Stimulated activated CD8-positive, alpha-beta memory T cell treated with anti-CD3 and anti-CD28 coated beads, Interleukin-7, amount 100 ng/mL, for 48 hours (primary cell): ENCODE results near the gene LILRA1.
"Not testable (repeated sequence)": the region's sequence is repeated elsewhere in the genome, so short reads cannot be mapped to it uniquely, and the experiment has no call there.

Experiments used
- DNase-seq, 2 donors: peaks; one replicate each; pipeline ENCODE4 v3.0.0-alpha.2; 2020; ENCODE audit warnings: low read depth in 1 of 2; ENCODE audit errors: extremely low read depth in 1 of 2

The LILRA1 gene

GRCh38 chr19:54593445-54593844 is at the start of gene LILRA1:
TSS of gene LILRA1 (plus strand) at chr19:54593632. CDS start at chr19:54594245, 613 bp downstream.
- not testable (repeated sequence) for DNase-seq

- no peak for DNase-seq
Measured at GRCh38 chr19:54548806-54549205, 44.6 kb upstream of the LILRA1 start.

- no peak for DNase-seq
Measured at GRCh38 chr19:54549224-54549623, 44.2 kb upstream of the LILRA1 start.

GRCh38 chr19:54551293-54551692 is 42.1 kb upstream of the LILRA1 start:
- no peak for DNase-seq

- no peak for DNase-seq
Measured at GRCh38 chr19:54551950-54552912, 41.2 kb upstream of the LILRA1 start.

- DNase-seq, result no peak
Measured at GRCh38 chr19:54552913-54553310, 40.5 kb upstream of the LILRA1 start.

- no peak for DNase-seq
Measured at GRCh38 chr19:54554006-54554405, 39.4 kb upstream of the LILRA1 start.

GRCh38 chr19:54554896-54555295 is 38.5 kb upstream of the LILRA1 start:
- no peak for DNase-seq

GRCh38 chr19:54556194-54556593 is 37.2 kb upstream of the LILRA1 start:
- DNase-seq, result no peak

- DNase-seq, result no peak
Measured at GRCh38 chr19:54558339-54558738, 35.1 kb upstream of the LILRA1 start.

GRCh38 chr19:54560881-54561385 is 32.5 kb upstream of the LILRA1 start:
- no peak for DNase-seq

- no peak for DNase-seq
Measured at GRCh38 chr19:54561840-54562239, 31.6 kb upstream of the LILRA1 start.

GRCh38 chr19:54563206-54563605 is 30.2 kb upstream of the LILRA1 start:
- not testable (repeated sequence) for DNase-seq

- no peak for DNase-seq
Measured at GRCh38 chr19:54570316-54570715, 23.1 kb upstream of the LILRA1 start.

GRCh38 chr19:54571715-54572615 is 21.5 kb upstream of the LILRA1 start:
- DNase-seq, result not testable (repeated sequence)

GRCh38 chr19:54572696-54573311 is 20.6 kb upstream of the LILRA1 start:
- no peak for DNase-seq

GRCh38 chr19:54573330-54573872 is 20.0 kb upstream of the LILRA1 start, which contains the start of gene LILRA2:
TSS of gene LILRA2 (plus strand) at chr19:54573790. CDS start at chr19:54573879, 89 bp downstream.
- no peak for DNase-seq

GRCh38 chr19:54574051-54574450 is 19.4 kb upstream of the LILRA1 start:
- DNase-seq, result no peak

- no peak for DNase-seq
Measured at GRCh38 chr19:54574527-54575056, 18.8 kb upstream of the LILRA1 start.

- DNase-seq, result not testable (repeated sequence)
Measured at GRCh38 chr19:54575205-54575604, 18.2 kb upstream of the LILRA1 start.
